HG03460 (cell line): Measurements from ENCODE around the gene SEPTIN12.

ENCODE experiments used
- ATAC-seq: cut with Tn5 transposase; IDR thresholded peaks from one replicate; pipeline ENCODE4 v1.9.1; 2021; ENCODE audit not compliant: unreplicated experiment

The SEPTIN12 gene

GRCh38 chr16:4803401-4803844 lies 15.3 kb upstream of the SEPTIN12 start:
- ATAC-seq: no peak

- peak; percentile 89 for ATAC-seq
These were observed 14.6 kb upstream of the SEPTIN12 start for GRCh38 chr16:4802659-4803287.

GRCh38 chr16:4801962-4802658 lies 14.0 kb upstream of the SEPTIN12 start, which contains the start of gene ROGDI:
Gene ROGDI (minus strand): TSS chr16:4802633. CDS start chr16:4802571, 62 bp downstream.
- peak; percentile 55 for ATAC-seq

GRCh38 chr16:4801051-4801961 lies 13.2 kb upstream of the SEPTIN12 start:
- no peak for ATAC-seq

- ATAC-seq: no peak
These were observed 12.3 kb upstream of the SEPTIN12 start for GRCh38 chr16:4800290-4801041.

- no peak for ATAC-seq
These were observed 11.2 kb upstream of the SEPTIN12 start for GRCh38 chr16:4799171-4799855.

- no peak for ATAC-seq
These were observed 10.3 kb upstream of the SEPTIN12 start for GRCh38 chr16:4798456-4798855.

GRCh38 chr16:4797805-4798252 lies 9.7 kb upstream of the SEPTIN12 start:
- no peak for ATAC-seq

- no peak for ATAC-seq
These were observed 9.0 kb upstream of the SEPTIN12 start for GRCh38 chr16:4796982-4797804.

GRCh38 chr16:4795828-4796572 lies 7.9 kb upstream of the SEPTIN12 start:
- ATAC-seq: no peak

- ATAC-seq: no peak
These were observed 7.2 kb upstream of the SEPTIN12 start, which contains the start of gene SMIM22 for GRCh38 chr16:4795181-4795827. Gene SMIM22 (plus strand): TSS chr16:4795369. CDS start chr16:4795735, 366 bp downstream.

- ATAC-seq: no peak
These were observed 4.9 kb upstream of the SEPTIN12 start for GRCh38 chr16:4792951-4793513.

GRCh38 chr16:4790871-4791270 lies 2.7 kb upstream of the SEPTIN12 start:
- no peak for ATAC-seq

- ATAC-seq: no peak
These were observed 2.1 kb upstream of the SEPTIN12 start for GRCh38 chr16:4790261-4790660.

- ATAC-seq: no peak
These were observed 765 bp upstream of the SEPTIN12 start for GRCh38 chr16:4788910-4789309.

GRCh38 chr16:4788489-4788889 lies 344 bp upstream of the SEPTIN12 start:
- ATAC-seq: no peak

GRCh38 chr16:4787068-4787467 lies 1.1 kb downstream of the SEPTIN12 start:
- ATAC-seq: no peak
